Measurements from ENCODE around the gene SMAD6.
"Not testable (repeated sequence)": the region's sequence is repeated elsewhere in the genome, so short reads cannot be mapped to it uniquely, and the experiment has no call there.

The SMAD6 gene

GRCh38 chr15:66677336-66677735 is 24.7 kb upstream of the SMAD6 start:
- DNase-seq (ENCODE audit: low spot score), result no peak

- no peak for DNase-seq (ENCODE audit: low spot score)
These were observed 22.9 kb upstream of the SMAD6 start for GRCh38 chr15:66679061-66679656.

GRCh38 chr15:66679657-66680108 is 22.4 kb upstream of the SMAD6 start:
- no peak for DNase-seq (ENCODE audit: low spot score)

GRCh38 chr15:66680502-66680901 is 21.5 kb upstream of the SMAD6 start:
- DNase-seq (ENCODE audit: low spot score), result no peak

GRCh38 chr15:66681395-66681794 is 20.6 kb upstream of the SMAD6 start:
- DNase-seq (ENCODE audit: low spot score), result no peak

GRCh38 chr15:66682246-66682645 is 19.8 kb upstream of the SMAD6 start:
- DNase-seq (ENCODE audit: low spot score), result no peak

GRCh38 chr15:66682865-66683264 is 19.2 kb upstream of the SMAD6 start:
- no peak for DNase-seq (ENCODE audit: low spot score)

GRCh38 chr15:66684136-66684681 is 17.8 kb upstream of the SMAD6 start:
- no peak for DNase-seq (ENCODE audit: low spot score)

GRCh38 chr15:66685638-66686150 is 16.3 kb upstream of the SMAD6 start:
- no peak for DNase-seq (ENCODE audit: low spot score)

GRCh38 chr15:66690912-66691311 is 11.1 kb upstream of the SMAD6 start:
- DNase-seq (ENCODE audit: low spot score), result not testable (repeated sequence)

GRCh38 chr15:66691727-66692126 is 10.3 kb upstream of the SMAD6 start:
- DNase-seq (ENCODE audit: low spot score), result no peak

GRCh38 chr15:66692391-66692790 is 9.6 kb upstream of the SMAD6 start:
- no peak for DNase-seq (ENCODE audit: low spot score)

GRCh38 chr15:66692808-66693596 is 9.0 kb upstream of the SMAD6 start:
- DNase-seq (ENCODE audit: low spot score), result peak; percentile 12

GRCh38 chr15:66696770-66697169 is 5.3 kb upstream of the SMAD6 start:
- DNase-seq (ENCODE audit: low spot score), result no peak

- DNase-seq (ENCODE audit: low spot score), result no peak
These were observed 3.6 kb upstream of the SMAD6 start for GRCh38 chr15:66698318-66698961.

GRCh38 chr15:66698971-66699370 is 3.1 kb upstream of the SMAD6 start:
- DNase-seq (ENCODE audit: low spot score), result no peak

GRCh38 chr15:66700412-66700801 is 1.6 kb upstream of the SMAD6 start:
- DNase-seq (ENCODE audit: low spot score), result no peak

- DNase-seq (ENCODE audit: low spot score), result peak; percentile 81
These were observed 1.1 kb upstream of the SMAD6 start for GRCh38 chr15:66700802-66701421.

GRCh38 chr15:66701422-66702034 is 508 bp upstream of the SMAD6 start:
- DNase-seq (ENCODE audit: low spot score), result no peak

GRCh38 chr15:66702787-66703539 is 927 bp downstream of the SMAD6 start:
- DNase-seq (ENCODE audit: low spot score), result no peak

- no peak for DNase-seq (ENCODE audit: low spot score)
These were observed 1.5 kb downstream of the SMAD6 start for GRCh38 chr15:66703540-66703941.
